ENCODE measurements around the gene KBTBD3. TPM values are rescaled to one million over a fixed set of nuclear protein-coding genes. Genes with fewer than 3 reads are reported as not detected.

Gene KBTBD3
- total RNA-seq, 1 experiment from 2014 or later, result 5.6 TPM

- no TSS peak for BruUV-seq (replicated peaks)
- no peak overlapping the region for H3K4me3 ChIP-seq (ENCODE audit: low read depth, low read length)
- no peak overlapping the region for H3K27ac Mint-ChIP-seq (ENCODE audit: unreplicated experiment)
- peaks cover 7% of the 10 kb centered on the region for H3K4me1 Mint-ChIP-seq (ENCODE audit: low read depth, unreplicated experiment)
- peaks cover 43% of the 10 kb centered on the region for H3K36me3 Mint-ChIP-seq (ENCODE audit: insufficient read depth, unreplicated experiment)
- TF ChIP-seq CTCF (IDR thresholded peaks at IDR 0.05; ENCODE audit: insufficient read depth in 1 of 2, low read depth in 1 of 2, low read length in 1 of 2, severe bottlenecking in 1 of 2, unreplicated experiment in 1 of 2), result no peak
- CTCF ChIA-PET, result interaction anchor here (1.3 kb wide), 1 partner anchor 54 kb away, joined by 3 read pairs; no protein-coding TSS in a partner anchor
- POLR2A ChIA-PET, result no interaction called here
- peaks cover 8% of the 10 kb centered on the region for H3K4me1 ChIP-seq
- H3K4me3 Mint-ChIP-seq (ENCODE audit: unreplicated experiment), result no peak overlapping the region
- intact Hi-C loops (cut with micrococcal nuclease; ENCODE audit: unreplicated experiment), result no loop called here
- no peaks in the 10 kb centered on the region for H3K9me3 ChIP-seq
- no peaks in the 10 kb centered on the region for H3K27me3 ChIP-seq (replicated peaks; ENCODE audit: control insufficient read depth, insufficient read depth, low read length)
- no peaks in the 10 kb centered on the region for H3K27me3 Mint-ChIP-seq (ENCODE audit: insufficient read depth, unreplicated experiment)
- DNase-seq, result no peak
- peaks cover 6% of the 10 kb centered on the region for H3K36me3 ChIP-seq (ENCODE audit: control insufficient read depth, insufficient read depth, low read length)
- H3K9me3 Mint-ChIP-seq (ENCODE audit: unreplicated experiment), result no peaks in the 10 kb centered on the region
These were observed 21.9 kb upstream of the KBTBD3 start for GRCh38 chr11:106098893-106099553.

- H3K36me3 ChIP-seq (ENCODE audit: control insufficient read depth, insufficient read depth, low read length), result peaks cover 9% of the 10 kb centered on the region
- DNase-seq, result no peak
- H3K4me1 Mint-ChIP-seq (ENCODE audit: low read depth, unreplicated experiment), result peaks cover 16% of the 10 kb centered on the region
- H3K36me3 Mint-ChIP-seq (ENCODE audit: insufficient read depth, unreplicated experiment), result peaks cover 76% of the 10 kb centered on the region
- no peak overlapping the region for H3K4me3 Mint-ChIP-seq (ENCODE audit: unreplicated experiment)
- no peaks in the 10 kb centered on the region for H3K9me3 ChIP-seq
- H3K27me3 ChIP-seq (replicated peaks; ENCODE audit: control insufficient read depth, insufficient read depth, low read length), result no peaks in the 10 kb centered on the region
- TF ChIP-seq CTCF (IDR thresholded peaks at IDR 0.05; ENCODE audit: insufficient read depth in 1 of 2, low read depth in 1 of 2, low read length in 1 of 2, severe bottlenecking in 1 of 2, unreplicated experiment in 1 of 2), result no peak
- no peak overlapping the region for H3K4me3 ChIP-seq (ENCODE audit: low read depth, low read length)
- ChIA-PET CTCF (no interaction called here), POLR2A (no interaction called here)
- no TSS peak for BruUV-seq (replicated peaks)
- no peaks in the 10 kb centered on the region for H3K9me3 Mint-ChIP-seq (ENCODE audit: unreplicated experiment)
- intact Hi-C loops (cut with micrococcal nuclease; ENCODE audit: unreplicated experiment), result no loop called here
- no peaks in the 10 kb centered on the region for H3K27me3 Mint-ChIP-seq (ENCODE audit: insufficient read depth, unreplicated experiment)
- no peak overlapping the region for H3K27ac Mint-ChIP-seq (ENCODE audit: unreplicated experiment)
- peaks cover 5% of the 10 kb centered on the region for H3K4me1 ChIP-seq
These were observed 15.3 kb upstream of the KBTBD3 start for GRCh38 chr11:106092446-106092845.

- Histone ChIP-seq H3K4me3 (ENCODE audit: low read depth, low read length) (no peak overlapping the region), H3K4me1 (peaks cover 6% of the 10 kb centered on the region), H3K9me3 (no peaks in the 10 kb centered on the region), H3K36me3 (ENCODE audit: control insufficient read depth, insufficient read depth, low read length) (peaks cover 7% of the 10 kb centered on the region), H3K27me3 (replicated peaks; ENCODE audit: control insufficient read depth, insufficient read depth, low read length) (no peaks in the 10 kb centered on the region)
- H3K36me3 Mint-ChIP-seq (ENCODE audit: insufficient read depth, unreplicated experiment), result peaks cover 71% of the 10 kb centered on the region
- intact Hi-C loops (cut with micrococcal nuclease; ENCODE audit: unreplicated experiment), result no loop called here
- BruUV-seq (replicated peaks), result no TSS peak
- H3K27ac Mint-ChIP-seq (ENCODE audit: unreplicated experiment), result no peak overlapping the region
- ChIA-PET CTCF (interaction anchor here (0.6 to 1.4 kb wide), 2 partner anchors 15 to 64 kb away, joined by 3 read pairs; partner anchors contain the start of genes AASDHPPT and KBTBD3), POLR2A (interaction anchor here (1.0 kb wide), 1 partner anchor 14 kb away, joined by 3 read pairs; the partner anchor contains the start of genes AASDHPPT and KBTBD3)
- no peak overlapping the region for H3K4me3 Mint-ChIP-seq (ENCODE audit: unreplicated experiment)
- TF ChIP-seq CTCF (IDR thresholded peaks at IDR 0.05; ENCODE audit: insufficient read depth in 1 of 2, low read depth in 1 of 2, low read length in 1 of 2, severe bottlenecking in 1 of 2, unreplicated experiment in 1 of 2), result no peak
- H3K4me1 Mint-ChIP-seq (ENCODE audit: low read depth, unreplicated experiment), result peaks cover 19% of the 10 kb centered on the region
- no peaks in the 10 kb centered on the region for H3K27me3 Mint-ChIP-seq (ENCODE audit: insufficient read depth, unreplicated experiment)
- H3K9me3 Mint-ChIP-seq (ENCODE audit: unreplicated experiment), result no peaks in the 10 kb centered on the region
- DNase-seq, result no peak
These were observed 14.5 kb upstream of the KBTBD3 start for GRCh38 chr11:106091480-106092123.

All from Caco-2 (cell line).